T-helper 2 cell treated with Interferon-gamma antibody and Interleukin-4, amounts not matched to agents 5 μg/mL and 100 μg/mL, for 36 hours (primary cell): Measurements from ENCODE around the gene C6orf58.
"Not testable (repeated sequence)": the region's sequence is repeated elsewhere in the genome, so short reads cannot be mapped to it uniquely, and the experiment has no call there.

Experiments used
- DNase-seq: peaks from one replicate; pipeline ENCODE4 v3.0.0; 2021; ENCODE audit warnings: low spot score
- H3K27ac Mint-ChIP-seq: one replicate; pipeline ENCODE4 v1.8.0; 2021; ENCODE audit warnings: mild to moderate bottlenecking, mixed read lengths
- H3K27me3 Mint-ChIP-seq: one replicate; pipeline ENCODE4 v1.8.0; 2021; ENCODE audit warnings: low read depth, mixed read lengths
- H3K36me3 Mint-ChIP-seq: one replicate; pipeline ENCODE4 v1.8.0; 2021; ENCODE audit warnings: low read depth, mixed read lengths
- H3K4me1 Mint-ChIP-seq: one replicate; pipeline ENCODE4 v1.8.0; 2021; ENCODE audit warnings: low read depth, mixed read lengths
- H3K4me3 Mint-ChIP-seq: one replicate; pipeline ENCODE4 v1.8.0; 2022; ENCODE audit warnings: mild to moderate bottlenecking, moderate library complexity, mixed read lengths
- H3K9me3 Mint-ChIP-seq: one replicate; pipeline ENCODE4 v1.8.0; 2021; ENCODE audit warnings: mixed read lengths

Gene C6orf58

GRCh38 chr6:127570739-127571389, 6.1 kb upstream of the C6orf58 start:
- Mint-ChIP-seq H3K27me3 (no peaks in the 10 kb centered on the region), H3K4me3 (no peak overlapping the region), H3K36me3 (no peaks in the 10 kb centered on the region), H3K27ac (no peak overlapping the region), H3K9me3 (no peaks in the 10 kb centered on the region), H3K4me1 (peaks cover 9% of the 10 kb centered on the region)
- DNase-seq, result no peak

- Mint-ChIP-seq H3K4me1 (no peaks in the 10 kb centered on the region), H3K27me3 (peaks cover 13% of the 10 kb centered on the region), H3K27ac (no peak overlapping the region), H3K9me3 (no peaks in the 10 kb centered on the region), H3K36me3 (no peaks in the 10 kb centered on the region), H3K4me3 (no peak overlapping the region)
- no peak for DNase-seq
Observed at GRCh38 chr6:127578900-127579299, 1.9 kb downstream of the C6orf58 start.

- Mint-ChIP-seq H3K27ac (no peak overlapping the region), H3K4me1 (no peaks in the 10 kb centered on the region), H3K4me3 (no peak overlapping the region), H3K9me3 (no peaks in the 10 kb centered on the region), H3K36me3 (no peaks in the 10 kb centered on the region), H3K27me3 (peaks cover 11% of the 10 kb centered on the region)
- no peak for DNase-seq
Observed at GRCh38 chr6:127581576-127581975, 4.6 kb downstream of the C6orf58 start.

GRCh38 chr6:127582777-127583462, 5.9 kb downstream of the C6orf58 start:
- no peaks in the 10 kb centered on the region for H3K36me3 Mint-ChIP-seq
- DNase-seq, result no peak
- no peaks in the 10 kb centered on the region for H3K9me3 Mint-ChIP-seq
- peaks cover 4% of the 10 kb centered on the region for H3K27me3 Mint-ChIP-seq
- no peak overlapping the region for H3K27ac Mint-ChIP-seq
- no peak overlapping the region for H3K4me3 Mint-ChIP-seq
- H3K4me1 Mint-ChIP-seq, result no peaks in the 10 kb centered on the region

- H3K36me3 Mint-ChIP-seq, result no peaks in the 10 kb centered on the region
- no peaks in the 10 kb centered on the region for H3K4me1 Mint-ChIP-seq
- no peak overlapping the region for H3K27ac Mint-ChIP-seq
- H3K9me3 Mint-ChIP-seq, result no peaks in the 10 kb centered on the region
- no peak overlapping the region for H3K4me3 Mint-ChIP-seq
- DNase-seq, result no peak
- H3K27me3 Mint-ChIP-seq, result peaks cover 2% of the 10 kb centered on the region
Observed at GRCh38 chr6:127585123-127585522, 8.1 kb downstream of the C6orf58 start.

GRCh38 chr6:127586372-127586771, 9.4 kb downstream of the C6orf58 start:
- no peaks in the 10 kb centered on the region for H3K4me1 Mint-ChIP-seq
- no peaks in the 10 kb centered on the region for H3K9me3 Mint-ChIP-seq
- H3K4me3 Mint-ChIP-seq, result no peak overlapping the region
- H3K27me3 Mint-ChIP-seq, result peaks cover 6% of the 10 kb centered on the region
- DNase-seq, result no peak
- H3K36me3 Mint-ChIP-seq, result no peaks in the 10 kb centered on the region
- H3K27ac Mint-ChIP-seq, result no peak overlapping the region

GRCh38 chr6:127587875-127588274, 10.9 kb downstream of the C6orf58 start:
- no peaks in the 10 kb centered on the region for H3K9me3 Mint-ChIP-seq
- H3K4me1 Mint-ChIP-seq, result no peaks in the 10 kb centered on the region
- H3K4me3 Mint-ChIP-seq, result no peak overlapping the region
- no peaks in the 10 kb centered on the region for H3K36me3 Mint-ChIP-seq
- DNase-seq, result no peak
- H3K27me3 Mint-ChIP-seq, result peaks cover 9% of the 10 kb centered on the region
- no peak overlapping the region for H3K27ac Mint-ChIP-seq

- Mint-ChIP-seq H3K36me3 (no peaks in the 10 kb centered on the region), H3K4me3 (no peak overlapping the region), H3K9me3 (no peaks in the 10 kb centered on the region), H3K4me1 (no peaks in the 10 kb centered on the region), H3K27me3 (peaks cover 9% of the 10 kb centered on the region), H3K27ac (no peak overlapping the region)
- DNase-seq, result no peak
Observed at GRCh38 chr6:127589135-127589534, 12.2 kb downstream of the C6orf58 start.

- H3K36me3 Mint-ChIP-seq, result no peaks in the 10 kb centered on the region
- H3K9me3 Mint-ChIP-seq, result no peaks in the 10 kb centered on the region
- no peaks in the 10 kb centered on the region for H3K4me1 Mint-ChIP-seq
- peaks cover 9% of the 10 kb centered on the region for H3K27me3 Mint-ChIP-seq
- H3K27ac Mint-ChIP-seq, result no peak overlapping the region
- no peak for DNase-seq
- no peak overlapping the region for H3K4me3 Mint-ChIP-seq
Observed at GRCh38 chr6:127590344-127590743, 13.4 kb downstream of the C6orf58 start.

GRCh38 chr6:127592964-127593363, 16.0 kb downstream of the C6orf58 start:
- DNase-seq, result no peak
- no peaks in the 10 kb centered on the region for H3K36me3 Mint-ChIP-seq
- H3K9me3 Mint-ChIP-seq, result no peaks in the 10 kb centered on the region
- H3K4me1 Mint-ChIP-seq, result no peaks in the 10 kb centered on the region
- H3K4me3 Mint-ChIP-seq, result no peak overlapping the region
- H3K27ac Mint-ChIP-seq, result no peak overlapping the region
- peaks cover 9% of the 10 kb centered on the region for H3K27me3 Mint-ChIP-seq

GRCh38 chr6:127593456-127593855, 16.5 kb downstream of the C6orf58 start:
- H3K9me3 Mint-ChIP-seq, H3K27ac Mint-ChIP-seq, H3K27me3 Mint-ChIP-seq, DNase-seq, H3K4me1 Mint-ChIP-seq, H3K4me3 Mint-ChIP-seq, H3K36me3 Mint-ChIP-seq: not testable (repeated sequence)

- Mint-ChIP-seq H3K36me3 (no peaks in the 10 kb centered on the region), H3K27me3 (peaks cover 2% of the 10 kb centered on the region), H3K9me3 (no peaks in the 10 kb centered on the region), H3K4me3 (no peak overlapping the region), H3K27ac (no peak overlapping the region), H3K4me1 (no peaks in the 10 kb centered on the region)
- no peak for DNase-seq
Observed at GRCh38 chr6:127606131-127606562, 29.2 kb downstream of the C6orf58 start.

- H3K27me3 Mint-ChIP-seq, result peaks cover 2% of the 10 kb centered on the region
- H3K4me3 Mint-ChIP-seq, result no peak overlapping the region
- H3K36me3 Mint-ChIP-seq, result no peaks in the 10 kb centered on the region
- no peaks in the 10 kb centered on the region for H3K9me3 Mint-ChIP-seq
- no peak for DNase-seq
- H3K4me1 Mint-ChIP-seq, result no peaks in the 10 kb centered on the region
- no peak overlapping the region for H3K27ac Mint-ChIP-seq
Observed at GRCh38 chr6:127608554-127609270, 31.7 kb downstream of the C6orf58 start.

GRCh38 chr6:127618729-127619128, 41.8 kb downstream of the C6orf58 start:
- Mint-ChIP-seq H3K9me3 (no peaks in the 10 kb centered on the region), H3K4me1 (no peaks in the 10 kb centered on the region), H3K4me3 (no peak overlapping the region), H3K27me3 (peaks cover 3% of the 10 kb centered on the region), H3K27ac (no peak overlapping the region), H3K36me3 (no peaks in the 10 kb centered on the region)
- no peak for DNase-seq
